Karpas-422 (cell line): ENCODE data around the gene ODAD3. TPM values are rescaled to one million over a fixed set of nuclear protein-coding genes. Genes with fewer than 3 reads are reported as not detected.
"Not testable (repeated sequence)": the region's sequence is repeated elsewhere in the genome, so short reads cannot be mapped to it uniquely, and the experiment has no call there.

ENCODE experiments used
- DNase-seq: peaks from one replicate; pipeline ENCODE4 v3.0.0-alpha.2; 2015
- H2AFZ ChIP-seq: fragments of 200-600 bp; sonication (generic); 2 replicates; pipeline ENCODE4 v1.6.1; 2014; ENCODE audit warnings: antibody characterized with exemption, low read length, mixed read lengths
- H3K27ac ChIP-seq: fragments of 200-600 bp; sonication (generic); 2 replicates; pipeline ENCODE4 v1.5.1; 2014; ENCODE audit warnings: mild to moderate bottlenecking, low read length, moderate library complexity
- H3K27me3 ChIP-seq: fragments of 200-600 bp; sonication (generic); 2 replicates; pipeline ENCODE4 v1.6.1; 2014; ENCODE audit warnings: low read length, mixed read lengths
- H3K36me3 ChIP-seq: fragments of 200-600 bp; sonication (generic); 2 replicates; pipeline ENCODE4 v1.6.1; 2014; ENCODE audit warnings: low read length, mixed read lengths; ENCODE audit not compliant: insufficient read depth
- H3K4me1 ChIP-seq: fragments of 200-600 bp; sonication (generic); 2 replicates; pipeline ENCODE4 v1.6.1; 2014; ENCODE audit warnings: mild to moderate bottlenecking, low read length, mixed read lengths
- H3K4me2 ChIP-seq: fragments of 200-600 bp; sonication (generic); 2 replicates; pipeline ENCODE4 v1.6.1; 2014; ENCODE audit warnings: low read length, low read depth, mild to moderate bottlenecking; ENCODE audit not compliant: poor library complexity, severe bottlenecking
- H3K4me3 ChIP-seq: fragments of 200-600 bp; sonication (generic); 2 replicates; pipeline ENCODE4 v1.5.1; 2014; ENCODE audit warnings: mild to moderate bottlenecking, antibody characterized with exemption, low read length, mixed read lengths
- H3K79me2 ChIP-seq: fragments of 200-600 bp; sonication (generic); 2 replicates; pipeline ENCODE4 v1.6.1; 2014; ENCODE audit warnings: mild to moderate bottlenecking, low read length, mixed read lengths
- H3K9ac ChIP-seq: fragments of 200-600 bp; sonication (generic); 2 replicates; pipeline ENCODE4 v1.6.0; 2014; ENCODE audit warnings: low read length
- H3K9me2 ChIP-seq: fragments of 200-600 bp; sonication (generic), shearing (Covaris generic); replicated peaks from 2 replicates; pipeline ENCODE4 v1.6.0; 2014; ENCODE audit warnings: mild to moderate bottlenecking, low read length, moderate library complexity; ENCODE audit not compliant: insufficient read depth
- H3K9me3 ChIP-seq: fragments of 300-700, 200-600 bp; sonication (generic); 2 replicates; pipeline ENCODE4 v1.6.1; 2014; ENCODE audit warnings: low read length, mixed read lengths
- H4K20me1 ChIP-seq: fragments of 200-600 bp; sonication (generic); 2 replicates; pipeline ENCODE4 v1.6.1; 2014; ENCODE audit warnings: mild to moderate bottlenecking, antibody characterized with exemption, low read length, low read depth; ENCODE audit not compliant: insufficient read depth
- total RNA-seq: library from RNA; depleted of rRNA; stranded (reverse); fragments of >200 nt; shearing (Covaris generic); gene quantifications from 2 replicates; pipeline ENCODE4 v1.2.3, GENCODE V29; 2014; ENCODE audit warnings: low replicate concordance

The ODAD3 gene
- total RNA-seq, 1 experiment from 2014 or later, result not detected

GRCh38 chr19:11414544-11414943 lies 20.4 kb downstream of the ODAD3 start:
- Histone ChIP-seq H3K9ac (no peak overlapping the region), H3K27me3 (no peaks in the 10 kb centered on the region)

GRCh38 chr19:11410682-11411081 lies 24.2 kb downstream of the ODAD3 start:
- Histone ChIP-seq H3K27ac (no peak overlapping the region), H3K9me2 (no peaks in the 10 kb centered on the region), H3K4me2 (no peak overlapping the region), H3K4me3 (no peak overlapping the region), H4K20me1 (no peaks in the 10 kb centered on the region), H3K27me3 (no peaks in the 10 kb centered on the region), H3K9ac (no peak overlapping the region), H2AFZ (no peak overlapping the region), H3K79me2 (no peaks in the 10 kb centered on the region), H3K4me1 (no peaks in the 10 kb centered on the region), H3K36me3 (no peaks in the 10 kb centered on the region), H3K9me3 (no peaks in the 10 kb centered on the region)
- no peak for DNase-seq

More at GRCh38 chr19:11414544-11414943, 20.4 kb downstream of the ODAD3 start:
- H3K36me3 ChIP-seq, result no peaks in the 10 kb centered on the region
- H3K9me2 ChIP-seq, result no peaks in the 10 kb centered on the region
- no peaks in the 10 kb centered on the region for H3K9me3 ChIP-seq
- no peaks in the 10 kb centered on the region for H4K20me1 ChIP-seq
- H3K27ac ChIP-seq, result no peak overlapping the region
- no peaks in the 10 kb centered on the region for H3K79me2 ChIP-seq
- no peaks in the 10 kb centered on the region for H3K4me1 ChIP-seq
- DNase-seq, result no peak
- no peak overlapping the region for H3K4me3 ChIP-seq
- no peak overlapping the region for H3K4me2 ChIP-seq
- H2AFZ ChIP-seq, result no peak overlapping the region

GRCh38 chr19:11408591-11408990 lies 26.3 kb downstream of the ODAD3 start:
- no peaks in the 10 kb centered on the region for H4K20me1 ChIP-seq
- H3K4me3 ChIP-seq, result no peak overlapping the region
- no peak overlapping the region for H3K4me2 ChIP-seq

GRCh38 chr19:11406703-11407236 lies 28.2 kb downstream of the ODAD3 start:
- H3K9me2 ChIP-seq, H3K27ac ChIP-seq, DNase-seq, H3K36me3 ChIP-seq, H3K9me3 ChIP-seq, H2AFZ ChIP-seq, H4K20me1 ChIP-seq, H3K79me2 ChIP-seq, H3K27me3 ChIP-seq, H3K4me2 ChIP-seq, H3K9ac ChIP-seq, H3K4me3 ChIP-seq, H3K4me1 ChIP-seq: not testable (repeated sequence)

More at GRCh38 chr19:11408591-11408990, 26.3 kb downstream of the ODAD3 start:
- no peak for DNase-seq
- Histone ChIP-seq H3K36me3 (no peaks in the 10 kb centered on the region), H2AFZ (no peak overlapping the region), H3K9ac (no peak overlapping the region), H3K27me3 (no peaks in the 10 kb centered on the region), H3K9me3 (no peaks in the 10 kb centered on the region), H3K4me1 (no peaks in the 10 kb centered on the region), H3K27ac (no peak overlapping the region), H3K9me2 (no peaks in the 10 kb centered on the region), H3K79me2 (no peaks in the 10 kb centered on the region)

GRCh38 chr19:11405846-11406643 lies 28.9 kb downstream of the ODAD3 start:
- no peaks in the 10 kb centered on the region for H3K79me2 ChIP-seq
- H3K9me3 ChIP-seq, result no peaks in the 10 kb centered on the region
- H3K9me2 ChIP-seq, result no peaks in the 10 kb centered on the region
- no peaks in the 10 kb centered on the region for H3K4me1 ChIP-seq
- H3K27ac ChIP-seq, result no peak overlapping the region
- H3K36me3 ChIP-seq, result no peaks in the 10 kb centered on the region
- no peaks in the 10 kb centered on the region for H4K20me1 ChIP-seq
- no peak overlapping the region for H3K9ac ChIP-seq
- no peak overlapping the region for H3K4me2 ChIP-seq
- DNase-seq, result no peak
- H3K27me3 ChIP-seq, result no peaks in the 10 kb centered on the region
- no peak overlapping the region for H2AFZ ChIP-seq
- H3K4me3 ChIP-seq, result no peak overlapping the region

- H3K9me3 ChIP-seq, result no peaks in the 10 kb centered on the region
- no peaks in the 10 kb centered on the region for H3K36me3 ChIP-seq
- no peak for DNase-seq
- no peaks in the 10 kb centered on the region for H3K27me3 ChIP-seq
- no peak overlapping the region for H3K9ac ChIP-seq
- no peaks in the 10 kb centered on the region for H3K9me2 ChIP-seq
- no peaks in the 10 kb centered on the region for H3K79me2 ChIP-seq
- H4K20me1 ChIP-seq, result no peaks in the 10 kb centered on the region
- no peak overlapping the region for H3K4me2 ChIP-seq
- no peaks in the 10 kb centered on the region for H3K4me1 ChIP-seq
- H3K4me3 ChIP-seq, result no peak overlapping the region
- H3K27ac ChIP-seq, result no peak overlapping the region
- no peak overlapping the region for H2AFZ ChIP-seq
Measured at GRCh38 chr19:11404588-11405222, 30.2 kb downstream of the ODAD3 start.

GRCh38 chr19:11401808-11402543 lies 32.9 kb downstream of the ODAD3 start:
- H4K20me1 ChIP-seq, result no peaks in the 10 kb centered on the region
- no peak overlapping the region for H3K4me2 ChIP-seq
- no peaks in the 10 kb centered on the region for H3K4me1 ChIP-seq
- no peak overlapping the region for H3K27ac ChIP-seq
- H3K4me3 ChIP-seq, result no peak overlapping the region
- no peak for DNase-seq
- H2AFZ ChIP-seq, result no peak overlapping the region
- no peaks in the 10 kb centered on the region for H3K36me3 ChIP-seq
- H3K27me3 ChIP-seq, result no peaks in the 10 kb centered on the region
- H3K9ac ChIP-seq, result no peak overlapping the region
- no peaks in the 10 kb centered on the region for H3K9me3 ChIP-seq
- no peaks in the 10 kb centered on the region for H3K9me2 ChIP-seq
- no peaks in the 10 kb centered on the region for H3K79me2 ChIP-seq

GRCh38 chr19:11400798-11401197 lies 34.1 kb downstream of the ODAD3 start:
- Histone ChIP-seq H3K4me1 (no peaks in the 10 kb centered on the region), H3K36me3 (no peaks in the 10 kb centered on the region), H3K4me3 (no peak overlapping the region), H3K79me2 (no peaks in the 10 kb centered on the region), H3K9me3 (no peaks in the 10 kb centered on the region), H3K9ac (no peak overlapping the region), H4K20me1 (no peaks in the 10 kb centered on the region), H3K9me2 (no peaks in the 10 kb centered on the region), H2AFZ (no peak overlapping the region), H3K4me2 (no peak overlapping the region), H3K27me3 (no peaks in the 10 kb centered on the region), H3K27ac (no peak overlapping the region)
- no peak for DNase-seq
